Endothelial cell of umbilical vein (primary cell): Measurements from ENCODE around the gene NOP58. TPM values are rescaled to one million over a fixed set of nuclear protein-coding genes. Genes with fewer than 3 reads are reported as not detected.

Experiments used
- BruUV-seq: library from RNA; stranded (reverse); fragments of 400-500 nt; replicated peaks from 2 replicates; lab custom pipeline; 2021; lab: Mats Ljungman, UMichigan
- CTCF ChIA-PET: fragments of 300-600, 350-600 bp; sonication (Branson Sonifier 250); formaldehyde crosslinking; loops from one replicate; lab custom pipeline; 2021; ENCODE audit warnings: antibody characterized with exemption, inconsistent platforms; lab: Charles Lee
- POLR2A ChIA-PET: fragments of 300-600, 350-600 bp; sonication (Branson Sonifier 250); formaldehyde crosslinking; loops from one replicate; lab custom pipeline; 2021; ENCODE audit warnings: antibody characterized with exemption, inconsistent platforms; lab: Charles Lee
- DNase-seq: peaks from one replicate; pipeline ENCODE4 v3.0.0-alpha.2; 2011; ENCODE audit warnings: low read depth, low spot score
- FAIRE-seq: peaks from 2 replicates; lab custom pipeline; 2011; peaks lifted over from hg19 to GRCh38; lab: Jason Lieb, UNC
- H2AFZ ChIP-seq: 2 replicates; pipeline ENCODE4 v1.6.0; 2012; ENCODE audit warnings: low read depth, low read length, control low read depth, inconsistent platforms
- H3K27ac ChIP-seq: 2 replicates; pipeline ENCODE4 v1.5.1; 2011; ENCODE audit warnings: low read depth, mild to moderate bottlenecking, control low read depth, low read length, moderate library complexity; ENCODE audit not compliant: insufficient read depth
- H3K27me3 ChIP-seq, 2 experiments: 2 replicates each; pipeline versions ENCODE4 v1.6.0 to v1.6.1; 2011; ENCODE audit warnings: low read length in 2 of 2, mixed read lengths in 1 of 2; ENCODE audit not compliant: control insufficient read depth in 2 of 2, insufficient read depth in 2 of 2
- H3K36me3 ChIP-seq, 2 experiments: 2 replicates in 1 of 2; 3 replicates in 1 of 2; pipeline ENCODE4 v1.5.1; 2011; ENCODE audit warnings: low read length in 2 of 2, mild to moderate bottlenecking in 1 of 2, moderate library complexity in 1 of 2; ENCODE audit not compliant: control insufficient read depth in 2 of 2, insufficient read depth in 2 of 2; ENCODE audit errors: extremely low read depth in 1 of 2
- H3K4me1 ChIP-seq: 3 replicates; pipeline ENCODE4 v1.5.1; 2011; ENCODE audit warnings: mild to moderate bottlenecking, low read length; ENCODE audit not compliant: control insufficient read depth, insufficient read depth; ENCODE audit errors: extremely low read depth
- H3K4me2 ChIP-seq: 2 replicates; pipeline ENCODE4 v1.6.1; 2011; ENCODE audit warnings: low read length, control low read depth, mixed read lengths; ENCODE audit not compliant: insufficient read depth
- H3K4me3 ChIP-seq, 3 experiments: fragments of 200-600 bp in 1 of 3; sonication (generic), shearing (Covaris generic) in 1 of 3; replicated peaks in 1 of 3; 2 replicates each; pipeline ENCODE4 v1.5.1; 2011 to 2016; ENCODE audit warnings: control low read depth in 3 of 3, low read length in 3 of 3, mild to moderate bottlenecking in 2 of 3, inconsistent platforms in 1 of 3, low read depth in 1 of 3, moderate library complexity in 1 of 3; ENCODE audit not compliant: insufficient read depth in 1 of 3
- H3K79me2 ChIP-seq: 2 replicates; pipeline ENCODE4 v1.6.0; 2012; ENCODE audit warnings: low read length, inconsistent platforms; ENCODE audit not compliant: control insufficient read depth, insufficient read depth
- H3K9ac ChIP-seq: replicated peaks from 2 replicates; pipeline ENCODE3; 2011; ENCODE audit warnings: low read length, control low read depth; ENCODE audit not compliant: insufficient read depth; ENCODE audit errors: extremely low read depth
- H3K9me1 ChIP-seq: replicated peaks from 3 replicates; pipeline ENCODE4 v1.6.0; 2011; ENCODE audit warnings: mild to moderate bottlenecking, low read length; ENCODE audit not compliant: control insufficient read depth, insufficient read depth; ENCODE audit errors: extremely low read depth
- H3K9me3 ChIP-seq: replicated peaks from 2 replicates; pipeline ENCODE4 v1.5.1; 2012; ENCODE audit warnings: low read length, inconsistent platforms; ENCODE audit not compliant: control insufficient read depth, insufficient read depth
- H4K20me1 ChIP-seq: replicated peaks from 2 replicates; pipeline ENCODE3; 2011; ENCODE audit warnings: mild to moderate bottlenecking, low read length; ENCODE audit not compliant: control insufficient read depth, insufficient read depth; ENCODE audit errors: extremely low read depth
- CTCF ChIP-seq, 2 donors: IDR thresholded peaks; 1 replicate in 1 of 2; 2 replicates in 1 of 2; pipeline ENCODE4 v1.5.1; 2011; ENCODE audit warnings: low read length in 2 of 2, mild to moderate bottlenecking in 2 of 2, moderate library complexity in 2 of 2, control low read depth in 1 of 2, inconsistent platforms in 1 of 2, low read depth in 1 of 2; ENCODE audit not compliant: insufficient read depth in 1 of 2; ENCODE audit errors: extremely low read depth in 1 of 2
- EZH2 ChIP-seq: IDR thresholded peaks from 2 replicates; pipeline ENCODE4 v1.6.1; 2012; ENCODE audit warnings: borderline replicate concordance, low read depth, mild to moderate bottlenecking, moderate library complexity, low read length, inconsistent platforms; ENCODE audit not compliant: severe bottlenecking
- FOS ChIP-seq: IDR thresholded peaks from 2 replicates; pipeline ENCODE4 v1.6.1; 2011; ENCODE audit warnings: mild to moderate bottlenecking, low read length, moderate library complexity, borderline replicate concordance; ENCODE audit not compliant: insufficient read depth
- GATA2 ChIP-seq: IDR thresholded peaks from 2 replicates; pipeline ENCODE4 v1.7.0; 2011; ENCODE audit warnings: low read depth, mild to moderate bottlenecking, moderate library complexity, mixed read lengths, low read length; ENCODE audit not compliant: insufficient read length, insufficient read depth
- JUN ChIP-seq: IDR thresholded peaks from 2 replicates; pipeline ENCODE4 v1.6.1; 2011; ENCODE audit warnings: borderline replicate concordance, low read depth; ENCODE audit not compliant: insufficient read length, insufficient read depth
- MYC ChIP-seq: IDR thresholded peaks from one replicate; pipeline ENCODE4 v1.6.1; 2011; ENCODE audit warnings: mild to moderate bottlenecking, low read depth, low read length
- POLR2A ChIP-seq: IDR thresholded peaks from 2 replicates; pipeline ENCODE4 v1.6.1; 2012; ENCODE audit warnings: low read depth, mild to moderate bottlenecking, control low read depth, low read length
- POLR2AphosphoS5 ChIP-seq: IDR thresholded peaks from 2 replicates; pipeline ENCODE4 v1.6.1; 2012; ENCODE audit warnings: low read depth, mild to moderate bottlenecking, control low read depth, low read length, moderate library complexity; ENCODE audit not compliant: insufficient read depth
- dilution Hi-C: fragments of 300-500 bp; cut with MboI; formaldehyde crosslinking; loops from one replicate; pipeline ENCODE4 v1.15.0; 2019; ENCODE audit warnings: low sequenced_read_pairs; ENCODE audit not compliant: extremely low pct_ligation_motif_present
- intact Hi-C: fragments of 100-400 bp; cut with micrococcal nuclease; formaldehyde crosslinking; loops from one replicate; pipeline ENCODE4 v1.10.0; 2022
- polyA plus RNA-seq, 4 experiments: library from polyadenylated mRNA; depleted of rRNA in 3 of 4; stranded (reverse) in 3 of 4; unstranded in 1 of 4; fragments of >200 nt; gene quantifications; 2 replicates each; pipeline versions ENCODE4 v1.2.1 to v1.2.3, GENCODE V29; 2011 to 2012; ENCODE audit warnings: missing spikeins in 1 of 4
- total RNA-seq: library from RNA; stranded (reverse); gene quantifications from 2 replicates; pipeline ENCODE4 v1.2.3, GENCODE V29; 2021
- TF ChIP-seq, protein P1 (sequence below): IDR thresholded peaks from 2 replicates; pipeline ENCODE4 v1.6.1; 2011; ENCODE audit not compliant: insufficient read depth, insufficient read length

The NOP58 gene
- total and polyA plus RNA-seq, 2 donors (not counting 3 experiments of a cell fraction or from before 2014, with no cell fraction given): 21.7 to 71.4 TPM

DNA sequence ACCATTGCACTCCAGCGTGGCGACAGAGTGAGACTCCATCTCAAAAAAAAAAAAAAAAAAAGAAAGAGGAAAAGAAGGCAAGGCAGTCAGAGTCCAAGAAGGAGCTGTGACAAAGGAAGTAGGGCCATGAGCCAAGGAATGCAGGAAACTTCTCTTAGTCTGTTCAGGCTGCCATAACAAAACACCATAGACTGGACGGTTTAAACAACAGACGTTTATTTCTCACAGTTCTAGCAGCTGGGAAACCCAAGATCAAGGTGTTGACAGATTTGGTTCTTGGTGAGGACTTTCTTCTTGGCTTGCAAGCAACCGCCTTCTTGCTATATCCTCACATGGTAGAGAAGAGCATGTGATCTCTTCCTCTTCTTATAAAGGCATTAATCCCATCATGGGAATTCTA is 14.1 kb upstream of the NOP58 start:
- no peak overlapping the region for H3K9ac ChIP-seq
- no peaks in the 10 kb centered on the region for H3K9me3 ChIP-seq
- POLR2A ChIA-PET: no interaction called here
- TF ChIP-seq JUN (no peak), POLR2A (no peak), EZH2 (no peak), GATA2 (no peak), CTCF (IDR thresholded peaks at IDR 0.05; ENCODE audit: extremely low read depth in 1 of 2, insufficient read depth in 1 of 2, low read depth in 1 of 2, low read length in 2 of 2) (no peak), FOS (no peak), POLR2AphosphoS5 (no peak), MYC (no peak)
- TF ChIP-seq, protein P1, sequence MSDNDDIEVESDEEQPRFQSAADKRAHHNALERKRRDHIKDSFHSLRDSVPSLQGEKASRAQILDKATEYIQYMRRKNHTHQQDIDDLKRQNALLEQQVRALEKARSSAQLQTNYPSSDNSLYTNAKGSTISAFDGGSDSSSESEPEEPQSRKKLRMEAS: no peak
- H3K36me3 ChIP-seq: no peaks in the 10 kb centered on the region
- no peaks in the 10 kb centered on the region for H3K79me2 ChIP-seq
- no peaks in the 10 kb centered on the region for H4K20me1 ChIP-seq
- CTCF ChIA-PET: no interaction called here
- H2AFZ ChIP-seq: no peak overlapping the region
- peaks cover 17% of the 10 kb centered on the region for H3K4me1 ChIP-seq
- no TSS peak for BruUV-seq
- H3K4me3 ChIP-seq: no peak overlapping the region
- H3K9me1 ChIP-seq: no peaks in the 10 kb centered on the region
- intact Hi-C loops (no loop called here), dilution Hi-C loops (no loop called here)
- peak; percentile 62 for FAIRE-seq
- no peaks in the 10 kb centered on the region for H3K27me3 ChIP-seq
- peak; percentile 78 for DNase-seq
- H3K4me2 ChIP-seq: no peak overlapping the region
- peak overlapping the region; percentile 3 for H3K27ac ChIP-seq
